Smooth muscle cell (in vitro differentiated cells): ENCODE data around the gene PLTP. TPM values are rescaled to one million over a fixed set of nuclear protein-coding genes. Genes with fewer than 3 reads are reported as not detected.
"Not testable (repeated sequence)": the region's sequence is repeated elsewhere in the genome, so short reads cannot be mapped to it uniquely, and the experiment has no call there.

Experiments used
- DNase-seq: peaks from one replicate; lab custom pipeline; 2025; ENCODE audit not compliant: unreplicated experiment; lab: John Stamatoyannopoulos, UW
- H2AFZ ChIP-seq: fragments of 200-600 bp; sonication (generic); 2 replicates; pipeline ENCODE4 v1.6.0; 2016; ENCODE audit warnings: antibody characterized with exemption, low read depth, mild to moderate bottlenecking
- H3F3A ChIP-seq: fragments of 200-600 bp; sonication (generic); 2 replicates; pipeline ENCODE4 v1.6.0; 2017; ENCODE audit warnings: antibody characterized with exemption, low read depth
- H3K27ac ChIP-seq: fragments of 200-600 bp; sonication (generic); 2 replicates; pipeline ENCODE4 v1.5.1; 2016; ENCODE audit warnings: low read depth, mild to moderate bottlenecking
- H3K27me3 ChIP-seq: fragments of 200-600 bp; sonication (generic); 2 replicates; pipeline ENCODE4 v1.6.1; 2016; ENCODE audit warnings: low read depth, mild to moderate bottlenecking
- H3K36me3 ChIP-seq: fragments of 200-600 bp; sonication (generic); 2 replicates; pipeline ENCODE4 v1.5.1; 2016; ENCODE audit warnings: low read depth
- H3K4me1 ChIP-seq: fragments of 200-600 bp; sonication (generic); 2 replicates; pipeline ENCODE4 v1.5.1; 2016; ENCODE audit warnings: low read depth
- H3K4me2 ChIP-seq: fragments of 200-600 bp; sonication (generic); 2 replicates; pipeline ENCODE4 v1.6.0; 2016; ENCODE audit warnings: mild to moderate bottlenecking
- H3K4me3 ChIP-seq: fragments of 200-600 bp; sonication (generic); 2 replicates; pipeline ENCODE4 v1.5.1; 2016; ENCODE audit warnings: mild to moderate bottlenecking
- H3K79me2 ChIP-seq: fragments of 200-600 bp; sonication (generic); 2 replicates; pipeline ENCODE4 v1.6.0; 2016; ENCODE audit warnings: low read depth, mild to moderate bottlenecking
- H3K9ac ChIP-seq: fragments of 200-600 bp; sonication (generic); 2 replicates; pipeline ENCODE4 v1.6.0; 2016; ENCODE audit warnings: low read depth
- H3K9me3 ChIP-seq: fragments of 200-600 bp; sonication (generic); replicated peaks from 2 replicates; pipeline ENCODE4 v1.5.1; 2016; ENCODE audit warnings: low read depth
- H4K20me1 ChIP-seq: fragments of 200-600 bp; sonication (generic); 2 replicates; pipeline ENCODE4 v1.6.0; 2016; ENCODE audit warnings: low read depth
- CTCF ChIP-seq: fragments of 200-600 bp; sonication (generic); IDR thresholded peaks from 2 replicates; pipeline ENCODE4 v1.5.1; 2017; ENCODE audit warnings: borderline replicate concordance, mild to moderate bottlenecking, antibody characterized with exemption; ENCODE audit not compliant: insufficient read depth, poor library complexity, severe bottlenecking
- whole genome bisulfite sequencing: methylation state at CpG from one replicate; pipeline ENCODE4 v1.1.7; 2016; ENCODE audit warnings: low lambda C conversion rate; 5-methylcytosine and 5-hydroxymethylcytosine counted together
- polyA plus RNA-seq: library from polyadenylated mRNA; unstranded; fragments of >200 nt; fragmentation: Nextera tagmentation; extraction: Ambion mirVana; gene quantifications from 2 replicates; pipeline ENCODE4 v1.2.1, GENCODE V29; 2016
- total RNA-seq: library from RNA; depleted of rRNA; stranded (reverse); fragments of >200 nt; gene quantifications from 2 replicates; pipeline ENCODE4 v1.2.3, GENCODE V29; 2014

Gene PLTP
- total and polyA plus RNA-seq, 2 experiments from 2014 or later = 81.0 to 262 TPM

GRCh38 chr20:45958593-45958992, 46.6 kb upstream of the PLTP start:
- no peak for DNase-seq

GRCh38 chr20:45957021-45957941, 45.3 kb upstream of the PLTP start:
- 95% methylated on average over 19 of the region's 19 CpGs for WGBS
- peaks cover 15% of the 10 kb centered on the region for H3K36me3 ChIP-seq

More at GRCh38 chr20:45958593-45958992, 46.6 kb upstream of the PLTP start:
- Histone ChIP-seq H3K27me3 (no peaks in the 10 kb centered on the region), H3K27ac (no peak overlapping the region), H3K36me3 (peaks cover 15% of the 10 kb centered on the region), H3K79me2 (no peaks in the 10 kb centered on the region), H3K9me3 (no peaks in the 10 kb centered on the region), H3F3A (no peaks in the 10 kb centered on the region), H3K9ac (no peak overlapping the region), H3K4me3 (no peak overlapping the region), H3K4me1 (no peaks in the 10 kb centered on the region), H4K20me1 (no peaks in the 10 kb centered on the region), H2AFZ (no peak overlapping the region), H3K4me2 (no peak overlapping the region)
- no peak for TF ChIP-seq CTCF
- 97% methylated on average over 4 of the region's 4 CpGs for WGBS

GRCh38 chr20:45956326-45956725, 44.4 kb upstream of the PLTP start:
- H4K20me1 ChIP-seq, H3K4me3 ChIP-seq, H3K27me3 ChIP-seq, H3K79me2 ChIP-seq, H3F3A ChIP-seq, H3K27ac ChIP-seq, H3K9ac ChIP-seq, H3K4me2 ChIP-seq, DNase-seq, H3K4me1 ChIP-seq, H2AFZ ChIP-seq, H3K9me3 ChIP-seq: not testable (repeated sequence)
- WGBS = 95% methylated on average over 10 of the region's 10 CpGs
- H3K36me3 ChIP-seq = peaks cover 15% of the 10 kb centered on the region

More at GRCh38 chr20:45957021-45957941, 45.3 kb upstream of the PLTP start:
- Histone ChIP-seq H3K4me2 (no peak overlapping the region), H3K9ac (no peak overlapping the region), H3K4me1 (no peaks in the 10 kb centered on the region), H3K4me3 (no peak overlapping the region), H3K9me3 (no peaks in the 10 kb centered on the region), H4K20me1 (no peaks in the 10 kb centered on the region), H3K79me2 (no peaks in the 10 kb centered on the region), H2AFZ (no peak overlapping the region), H3F3A (no peaks in the 10 kb centered on the region), H3K27ac (no peak overlapping the region), H3K27me3 (no peaks in the 10 kb centered on the region)
- no peak for TF ChIP-seq CTCF
- DNase-seq = no peak

GRCh38 chr20:45953672-45954071, 41.7 kb upstream of the PLTP start:
- H3K9ac ChIP-seq = no peak overlapping the region
- DNase-seq = no peak
- H3K79me2 ChIP-seq = no peaks in the 10 kb centered on the region
- H3K4me1 ChIP-seq = no peaks in the 10 kb centered on the region
- H3K27ac ChIP-seq = no peak overlapping the region
- H3F3A ChIP-seq = peaks cover 8% of the 10 kb centered on the region
- no peak overlapping the region for H2AFZ ChIP-seq
- H3K4me3 ChIP-seq = no peak overlapping the region
- H4K20me1 ChIP-seq = no peaks in the 10 kb centered on the region
- H3K36me3 ChIP-seq = peaks cover 6% of the 10 kb centered on the region
- no peaks in the 10 kb centered on the region for H3K9me3 ChIP-seq
- no peaks in the 10 kb centered on the region for H3K27me3 ChIP-seq
- TF ChIP-seq CTCF = no peak
- H3K4me2 ChIP-seq = no peak overlapping the region
- 96% methylated on average over 9 of the region's 9 CpGs for WGBS
